HUDEP-2 (cell line): ENCODE measurements around the gene FOXP3.

Experiments used
- DNase-seq, 76 experiments: peaks; one replicate each; lab custom pipeline; 2025; ENCODE audit not compliant: unreplicated experiment in 76 of 76; lab: John Stamatoyannopoulos, UW

Gene FOXP3

GRCh38 chrX:49221868-49222267 is 42.6 kb downstream of the FOXP3 start:
- DNase-seq: no peak

GRCh38 chrX:49220100-49220499 is 44.4 kb downstream of the FOXP3 start:
- DNase-seq: no peak

DNA sequence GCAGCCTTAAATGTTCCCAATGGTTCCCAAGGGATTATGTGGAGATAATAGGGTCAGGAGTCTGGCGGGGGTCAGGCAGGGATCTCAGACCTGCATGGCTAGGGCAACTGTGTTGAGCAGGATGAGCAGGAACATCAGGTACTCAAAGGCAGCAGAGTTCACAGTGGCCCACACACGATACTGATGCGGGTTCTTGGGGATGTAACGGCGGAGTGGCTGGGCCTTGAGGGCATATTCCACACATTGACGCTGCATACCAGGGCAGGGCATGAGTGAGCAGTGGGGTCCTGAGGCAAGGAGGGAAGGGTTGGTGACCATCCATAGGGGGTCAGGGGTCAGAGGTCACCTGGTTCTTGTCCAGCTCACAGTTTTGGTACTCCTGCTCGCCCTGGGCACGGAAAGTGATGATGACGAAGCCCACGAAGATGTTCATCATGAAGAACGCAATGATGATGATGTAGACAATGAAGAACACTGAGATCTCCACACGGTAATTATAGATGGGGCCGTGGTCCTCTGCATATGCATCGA is 49.4 kb downstream of the FOXP3 start:
- no peak for DNase-seq

DNA sequence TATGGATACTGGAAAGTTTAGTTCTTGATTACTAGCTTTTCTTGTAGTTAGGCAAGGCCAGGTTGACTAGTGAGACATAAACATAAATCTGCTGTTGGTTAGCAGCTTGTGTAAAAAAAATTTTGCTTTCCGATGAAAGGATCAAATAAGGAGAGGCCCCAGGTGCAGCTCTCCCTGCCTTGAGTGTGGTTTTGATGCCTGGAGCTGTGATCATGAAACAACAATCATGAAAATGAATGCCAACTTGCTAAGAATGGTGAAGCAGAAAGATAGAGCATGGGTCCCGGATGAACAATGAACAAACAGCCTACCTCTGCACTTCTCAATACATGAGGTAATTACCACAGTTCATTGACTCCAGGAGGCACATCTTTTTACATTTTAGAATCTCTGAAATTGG is 50.1 kb downstream of the FOXP3 start:
- no peak for DNase-seq

- DNase-seq: no peak
These were observed 51.6 kb downstream of the FOXP3 start for GRCh38 chrX:49212861-49213260.

DNA sequence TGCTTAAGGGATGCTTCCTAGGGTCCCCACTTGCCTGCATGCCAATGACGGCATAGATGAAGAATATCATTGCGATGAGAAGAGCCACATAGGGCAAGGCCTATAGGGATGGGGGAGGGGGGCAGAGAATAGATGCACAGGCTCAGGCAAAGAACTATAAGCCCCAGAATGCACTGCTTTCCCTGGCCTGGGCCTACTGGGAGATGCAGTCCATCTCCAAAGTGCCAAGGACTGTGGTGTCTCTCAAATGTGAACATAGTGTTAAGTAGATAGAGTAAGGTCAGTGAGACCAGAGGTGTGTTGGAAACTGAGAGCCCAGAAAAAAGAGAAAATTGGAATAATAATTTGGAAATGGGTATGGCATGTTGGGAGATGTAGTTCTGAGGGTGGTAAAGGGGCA is 52.3 kb downstream of the FOXP3 start:
- no peak for DNase-seq

GRCh38 chrX:49211074-49211473 is 53.4 kb downstream of the FOXP3 start:
- DNase-seq: no peak

DNA sequence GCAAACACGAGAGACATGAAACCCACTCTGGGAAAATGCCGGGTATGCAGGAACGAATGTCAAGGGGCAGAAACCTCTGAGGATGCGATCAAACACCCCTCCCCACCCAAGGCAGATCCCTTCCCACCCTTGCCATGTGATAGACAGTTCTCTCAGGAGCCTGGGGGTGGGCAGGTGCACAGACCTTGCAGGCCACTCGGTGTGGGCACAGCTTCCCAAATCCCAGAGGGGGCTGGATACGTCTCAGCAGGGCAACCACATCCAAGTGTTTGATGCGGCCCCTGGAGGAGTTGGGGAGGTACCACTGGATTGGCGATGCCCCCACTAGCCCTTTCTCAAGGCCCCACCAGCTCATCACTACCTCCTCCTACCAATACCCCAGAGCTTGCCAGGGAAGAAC is 54.1 kb downstream of the FOXP3 start:
- DNase-seq: no peak

DNA sequence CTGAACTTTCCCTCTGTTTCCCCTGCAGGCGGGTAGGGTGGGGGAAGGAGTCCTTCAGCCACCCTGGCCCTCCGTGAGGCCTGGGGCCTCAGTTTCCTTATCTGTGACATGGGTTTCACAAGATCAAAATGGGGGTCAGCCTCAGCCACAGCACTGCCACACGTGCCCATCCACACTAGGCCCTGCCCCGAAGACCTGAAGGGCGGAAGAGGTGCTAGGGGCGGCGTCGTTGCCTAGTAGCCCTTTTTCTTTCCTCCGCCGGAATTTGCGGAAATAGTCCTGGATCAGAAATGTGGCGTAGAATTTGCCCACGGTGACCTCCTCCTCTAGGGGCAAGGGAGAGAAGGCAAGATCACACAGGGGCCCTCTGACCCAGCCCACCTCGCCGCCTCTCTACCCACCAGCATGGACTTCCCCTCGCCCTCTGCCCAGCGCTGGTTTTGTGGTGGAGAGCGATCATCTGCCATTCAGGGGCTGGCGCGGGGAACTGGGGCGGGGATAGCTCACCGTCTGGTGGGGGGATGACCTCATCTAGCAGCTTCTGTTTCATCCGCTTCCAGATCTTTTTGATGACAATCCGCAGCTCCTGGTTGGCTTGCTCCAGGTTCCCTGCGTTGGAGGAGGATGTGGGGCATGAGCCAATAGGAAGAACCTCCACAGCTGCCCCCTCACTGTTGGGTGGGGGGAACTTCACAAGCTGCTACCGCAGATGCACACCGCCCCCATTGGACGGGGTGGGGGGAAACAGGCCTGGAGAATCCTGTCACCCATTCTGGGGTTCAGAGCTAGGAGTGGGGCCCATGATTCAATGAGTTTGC is 54.9 kb downstream of the FOXP3 start:
- DNase-seq: no peak

- no peak for DNase-seq
These were observed 56.1 kb downstream of the FOXP3 start for GRCh38 chrX:49208399-49208798.

DNA sequence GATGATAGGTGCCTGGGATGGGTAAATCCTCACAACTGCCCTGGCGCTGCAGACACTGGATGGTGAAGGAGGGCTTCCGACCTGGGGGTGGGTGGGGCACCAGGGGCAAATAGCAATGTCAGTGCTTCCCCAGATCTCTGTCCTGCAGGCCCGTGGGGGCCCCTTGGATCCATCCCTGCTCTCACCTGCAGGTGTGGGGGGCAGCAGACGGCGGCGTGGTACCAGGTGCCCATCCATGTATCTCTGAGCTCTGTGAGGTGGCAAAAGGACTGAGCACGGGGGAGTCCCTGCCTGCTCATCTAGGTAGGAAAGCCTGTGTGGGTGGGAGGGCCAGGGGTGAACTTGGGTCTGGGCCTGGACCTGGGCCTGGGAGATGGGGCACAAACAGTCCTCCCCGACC is 58.0 kb downstream of the FOXP3 start:
- DNase-seq: no peak

DNA sequence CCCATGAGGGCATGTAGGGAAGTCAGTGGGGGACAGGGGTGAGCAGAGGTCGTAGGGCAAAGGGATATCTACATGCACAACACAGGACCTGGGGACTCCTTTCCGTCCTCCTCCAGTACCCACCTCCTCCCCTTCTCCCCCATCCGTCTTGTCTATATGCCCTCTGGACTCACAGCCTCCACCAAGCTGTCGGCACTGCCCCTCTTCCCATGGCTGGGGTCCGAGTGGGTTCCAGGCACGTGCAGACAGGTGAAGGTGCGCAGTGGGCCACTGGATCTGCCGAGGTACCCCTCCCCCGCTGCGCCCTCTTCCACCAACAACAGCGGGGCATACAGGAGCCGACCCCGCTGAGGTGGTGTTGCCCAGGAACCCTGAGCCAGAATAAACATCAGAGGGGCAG is 59.1 kb downstream of the FOXP3 start:
- no peak for DNase-seq

GRCh38 chrX:49204709-49205108 is 59.8 kb downstream of the FOXP3 start:
- no peak for DNase-seq

- DNase-seq: no peak
These were observed 60.5 kb downstream of the FOXP3 start for GRCh38 chrX:49204017-49204416.

GRCh38 chrX:49203536-49203935 is 61.0 kb downstream of the FOXP3 start:
- no peak for DNase-seq

DNA sequence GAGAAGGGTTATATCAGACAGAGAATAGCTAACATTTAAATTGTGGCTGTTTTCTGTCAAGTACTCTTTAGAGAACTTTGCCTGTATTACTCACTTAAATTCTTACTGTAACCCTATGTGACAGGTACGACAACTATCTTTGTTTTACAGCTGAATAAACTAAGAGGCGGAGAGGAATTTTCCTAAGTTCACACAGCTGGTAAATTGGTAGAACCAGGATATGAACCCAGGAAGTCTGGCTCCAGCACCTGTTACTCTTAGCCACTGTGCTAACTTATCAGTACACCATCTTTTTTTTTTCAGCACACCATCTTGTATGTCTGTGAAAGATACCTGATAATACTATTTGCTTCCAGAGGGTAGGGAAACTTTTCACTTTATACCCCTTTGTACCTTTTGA is 62.5 kb downstream of the FOXP3 start:
- DNase-seq: no peak
